ENCODE results near the gene CCDC88B. TPM values are rescaled to one million over a fixed set of nuclear protein-coding genes. Genes with fewer than 3 reads are reported as not detected.

CCDC88B gene
- total RNA-seq, 2 experiments from 2014 or later = 58.4 to 71.3 TPM

- H3K27ac Mint-ChIP-seq = no peak overlapping the region
- peaks cover 31% of the 10 kb centered on the region for H3K4me1 Mint-ChIP-seq
- POLR2A ChIA-PET = interaction anchor here (0.6 to 0.8 kb wide), 2 partner anchors 25 to 1531 kb away, joined by 3 to 5 read pairs; no protein-coding TSS in a partner anchor
- H3K9me3 Mint-ChIP-seq (ENCODE audit: low read depth) = no peaks in the 10 kb centered on the region
- no peaks in the 10 kb centered on the region for H3K27me3 Mint-ChIP-seq
- DNase-seq (peak; percentile 79), ATAC-seq (peak; percentile 34)
- H3K36me3 Mint-ChIP-seq (ENCODE audit: low read depth) = peaks cover 18% of the 10 kb centered on the region
- no peak overlapping the region for H3K4me3 Mint-ChIP-seq
- CTCF ChIA-PET = interaction anchor here (0.6 to 2.7 kb wide), 15 partner anchors 11 to 458 kb away, joined by 3 to 8 read pairs (median 3); partner anchors contain the start of genes ESRRA, PPP1R14B and PRDX5
- intact Hi-C loops (cut with DNase I, micrococcal nuclease) = loop anchor here (5.0 kb wide), 2 partner anchors 39 to 296 kb away; partner anchors contain the start of genes PRDX5 (in 1 of the 2) and TRMT112 (in 1 of the 2)
Observed at GRCh38 chr11:64356498-64357411, 16.8 kb downstream of the CCDC88B start.

- CTCF ChIA-PET = interaction anchor here (0.6 to 2.7 kb wide), 6 partner anchors 10 to 113 kb away, joined by 3 to 8 read pairs (median 5); partner anchors contain the start of gene ESRRA
- Mint-ChIP-seq H3K4me1 (peaks cover 36% of the 10 kb centered on the region), H3K27me3 (no peaks in the 10 kb centered on the region), H3K36me3 (ENCODE audit: low read depth) (peaks cover 25% of the 10 kb centered on the region), H3K27ac (peak overlapping the region; percentile 56), H3K4me3 (peak overlapping the region; percentile 58), H3K9me3 (ENCODE audit: low read depth) (no peaks in the 10 kb centered on the region)
- no peak for ATAC-seq
- intact Hi-C loops (cut with DNase I, micrococcal nuclease) = loop anchor here (5.0 kb wide), 2 partner anchors 40 to 295 kb away; partner anchors contain the start of genes PRDX5 (in 1 of the 2) and TRMT112 (in 1 of the 2)
- POLR2A ChIA-PET = interaction anchor here (0.6 kb wide), 1 partner anchor 615 kb away, joined by 4 read pairs; no protein-coding TSS in a partner anchor
- no peak for DNase-seq
Observed at GRCh38 chr11:64357446-64357845, 17.4 kb downstream of the CCDC88B start.

DNA sequence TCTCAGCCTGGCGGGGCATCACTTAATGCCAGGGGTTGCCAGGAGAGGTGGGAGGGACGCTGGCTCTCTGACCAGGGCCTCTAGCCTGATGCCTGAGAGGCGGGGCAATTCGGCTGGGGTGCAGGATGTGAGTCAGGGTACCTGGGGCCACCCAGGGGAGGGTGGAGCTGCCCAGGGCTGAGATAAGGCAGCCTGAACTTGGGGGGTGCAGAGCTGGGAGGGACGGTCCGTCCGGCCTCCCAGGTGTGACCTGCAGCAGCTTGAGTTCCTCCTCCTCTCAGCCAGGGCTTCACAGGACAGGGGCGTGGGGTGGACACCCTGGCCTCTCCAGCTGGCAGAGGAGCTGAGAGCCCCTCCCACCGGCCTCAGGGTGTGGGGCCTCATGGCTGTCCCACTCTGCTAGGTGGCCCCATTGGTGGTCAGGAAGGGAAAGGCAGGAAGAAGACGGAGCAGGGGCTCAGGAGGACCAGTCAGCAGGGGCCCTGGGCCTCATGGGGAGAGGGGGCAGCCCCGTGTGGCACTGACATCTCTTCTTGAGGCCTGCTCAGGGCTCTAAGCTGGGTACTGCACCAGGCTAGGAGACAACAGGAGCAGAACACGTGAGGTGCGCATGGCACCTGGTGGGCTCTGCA, 18.0 kb downstream of the CCDC88B start:
- Mint-ChIP-seq H3K36me3 (ENCODE audit: low read depth) (peaks cover 28% of the 10 kb centered on the region), H3K4me1 (peaks cover 36% of the 10 kb centered on the region), H3K4me3 (peak overlapping the region; percentile 58), H3K9me3 (ENCODE audit: low read depth) (no peaks in the 10 kb centered on the region), H3K27me3 (no peaks in the 10 kb centered on the region), H3K27ac (peak overlapping the region; percentile 56)
- ChIA-PET POLR2A (interaction anchor here (0.6 kb wide), 1 partner anchor 615 kb away, joined by 4 read pairs; no protein-coding TSS in a partner anchor), CTCF (interaction anchor here (0.6 to 2.7 kb wide), 4 partner anchors 41 to 91 kb away, joined by 3 to 8 read pairs (median 6); partner anchors contain the start of gene ESRRA)
- ATAC-seq (peak; percentile 74), DNase-seq (peak; percentile 83)
- intact Hi-C loops (cut with DNase I, micrococcal nuclease) = loop anchor here (2.0 to 5.0 kb wide), 6 partner anchors 15 to 419 kb away; partner anchors contain the start of genes PRDX5 (in 1 of the 2) and TRMT112 (in 1 of the 2)

GRCh38 chr11:64358536-64358906, 18.5 kb downstream of the CCDC88B start:
- H3K27ac Mint-ChIP-seq = no peak overlapping the region
- peak overlapping the region; percentile 58 for H3K4me3 Mint-ChIP-seq
- H3K36me3 Mint-ChIP-seq (ENCODE audit: low read depth) = peaks cover 30% of the 10 kb centered on the region
- H3K27me3 Mint-ChIP-seq = no peaks in the 10 kb centered on the region
- intact Hi-C loops (cut with DNase I, micrococcal nuclease) = loop anchor here (2.0 to 5.0 kb wide), 6 partner anchors 16 to 418 kb away; partner anchors contain the start of genes PRDX5 (in 1 of the 2) and TRMT112 (in 1 of the 2)
- H3K4me1 Mint-ChIP-seq = peaks cover 36% of the 10 kb centered on the region
- DNase-seq (no peak), ATAC-seq (no peak)
- no peaks in the 10 kb centered on the region for H3K9me3 Mint-ChIP-seq (ENCODE audit: low read depth)
- ChIA-PET POLR2A (no interaction called here), CTCF (interaction anchor here (1.1 to 2.7 kb wide), 3 partner anchors 54 to 91 kb away, joined by 3 to 8 read pairs (median 8); partner anchors contain the start of gene ESRRA)

- peaks cover 36% of the 10 kb centered on the region for H3K4me1 Mint-ChIP-seq
- ChIA-PET POLR2A (interaction anchor here (1.0 kb wide), 1 partner anchor 9 kb away, joined by 3 read pairs; no protein-coding TSS in a partner anchor), CTCF (interaction anchor here (0.6 to 2.7 kb wide), 2 partner anchors 55 to 90 kb away, joined by 4 to 8 read pairs; partner anchors contain the start of gene ESRRA)
- peaks cover 30% of the 10 kb centered on the region for H3K36me3 Mint-ChIP-seq (ENCODE audit: low read depth)
- peak within 1 kb of the TSS; percentile 56 for H3K27ac Mint-ChIP-seq
- H3K4me3 Mint-ChIP-seq = peak within 1 kb of the TSS; percentile 85
- intact Hi-C loops (cut with DNase I, micrococcal nuclease) = loop anchor here (1.0 to 5.0 kb wide), 11 partner anchors 16 to 418 kb away; partner anchors contain the start of genes PRDX5 (in 2 of the 2), ESRRA (in 1 of the 2), GPR137 (in 1 of the 2) and NRXN2 (in 1 of the 2)
- H3K27me3 Mint-ChIP-seq = no peaks in the 10 kb centered on the region
- no peaks in the 10 kb centered on the region for H3K9me3 Mint-ChIP-seq (ENCODE audit: low read depth)
- DNase-seq = peak; percentile 80
- ATAC-seq = peak; percentile 69
Observed at GRCh38 chr11:64358907-64359711, 19.1 kb downstream of the CCDC88B start, which contains the start of gene RPS6KA4. RPS6KA4 (plus strand) TSS chr11:64359162; CDS start chr11:64359236, 74 bp downstream.

GRCh38 chr11:64359712-64360445, 19.9 kb downstream of the CCDC88B start:
- H3K27ac Mint-ChIP-seq = peak overlapping the region; percentile 47
- ATAC-seq (peak; percentile 18), DNase-seq (peak; percentile 63)
- ChIA-PET POLR2A (interaction anchor here (1.0 kb wide), 1 partner anchor 9 kb away, joined by 3 read pairs; no protein-coding TSS in a partner anchor), CTCF (interaction anchor here (0.6 to 1.2 kb wide), 4 partner anchors 11 to 89 kb away, joined by 3 to 5 read pairs (median 4); partner anchors contain the start of gene PRDX5)
- peak overlapping the region; percentile 85 for H3K4me3 Mint-ChIP-seq
- H3K27me3 Mint-ChIP-seq = no peaks in the 10 kb centered on the region
- peaks cover 36% of the 10 kb centered on the region for H3K4me1 Mint-ChIP-seq
- H3K9me3 Mint-ChIP-seq (ENCODE audit: low read depth) = no peaks in the 10 kb centered on the region
- intact Hi-C loops (cut with DNase I, micrococcal nuclease) = loop anchor here (1.0 to 5.0 kb wide), 11 partner anchors 17 to 417 kb away; partner anchors contain the start of genes PRDX5 (in 2 of the 2), ESRRA (in 1 of the 2), GPR137 (in 1 of the 2) and NRXN2 (in 1 of the 2)
- peaks cover 33% of the 10 kb centered on the region for H3K36me3 Mint-ChIP-seq (ENCODE audit: low read depth)

- no peaks in the 10 kb centered on the region for H3K9me3 Mint-ChIP-seq (ENCODE audit: low read depth)
- no peak for ATAC-seq
- peak overlapping the region; percentile 47 for H3K27ac Mint-ChIP-seq
- H3K4me1 Mint-ChIP-seq = peaks cover 31% of the 10 kb centered on the region
- peaks cover 38% of the 10 kb centered on the region for H3K36me3 Mint-ChIP-seq (ENCODE audit: low read depth)
- CTCF ChIA-PET = interaction anchor here (0.6 to 1.2 kb wide), 5 partner anchors 11 to 643 kb away, joined by 3 to 8 read pairs (median 4); partner anchors contain the start of gene PRDX5
- POLR2A ChIA-PET = no interaction called here
- intact Hi-C loops (cut with DNase I, micrococcal nuclease) = no loop called here
- H3K27me3 Mint-ChIP-seq = no peaks in the 10 kb centered on the region
- peak overlapping the region; percentile 85 for H3K4me3 Mint-ChIP-seq
- DNase-seq = no peak
Observed at GRCh38 chr11:64360448-64360921, 20.5 kb downstream of the CCDC88B start.

DNA sequence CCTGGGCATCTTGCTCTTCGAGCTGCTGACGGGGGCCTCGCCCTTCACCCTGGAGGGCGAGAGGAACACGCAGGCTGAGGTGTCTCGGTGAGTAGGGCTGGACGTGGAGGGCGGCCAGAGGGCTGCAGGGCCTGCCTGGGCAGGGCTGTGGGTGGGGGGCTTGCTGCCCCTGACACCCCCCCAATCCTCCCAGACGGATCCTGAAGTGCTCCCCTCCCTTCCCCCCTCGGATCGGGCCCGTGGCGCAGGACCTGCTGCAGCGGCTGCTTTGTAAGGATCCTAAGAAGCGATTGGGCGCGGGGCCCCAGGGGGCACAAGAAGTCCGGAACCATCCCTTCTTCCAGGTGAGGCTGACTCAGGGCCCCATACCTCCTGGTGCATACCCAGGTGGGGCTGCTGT, 21.7 kb downstream of the CCDC88B start:
- Mint-ChIP-seq H3K4me3 (no peak overlapping the region), H3K27ac (no peak overlapping the region), H3K9me3 (ENCODE audit: low read depth) (no peaks in the 10 kb centered on the region), H3K4me1 (peaks cover 28% of the 10 kb centered on the region), H3K36me3 (ENCODE audit: low read depth) (peaks cover 46% of the 10 kb centered on the region), H3K27me3 (no peaks in the 10 kb centered on the region)
- intact Hi-C loops (cut with DNase I, micrococcal nuclease) = no loop called here
- CTCF ChIA-PET = interaction anchor here (1.2 kb wide), 1 partner anchor 284 kb away, joined by 8 read pairs; no protein-coding TSS in a partner anchor
- DNase-seq (no peak), ATAC-seq (no peak)
- POLR2A ChIA-PET = no interaction called here

- Mint-ChIP-seq H3K27me3 (no peaks in the 10 kb centered on the region), H3K27ac (no peak overlapping the region), H3K4me1 (peaks cover 27% of the 10 kb centered on the region), H3K4me3 (no peak overlapping the region), H3K9me3 (ENCODE audit: low read depth) (no peaks in the 10 kb centered on the region), H3K36me3 (ENCODE audit: low read depth) (peaks cover 47% of the 10 kb centered on the region)
- ChIA-PET POLR2A (no interaction called here), CTCF (no interaction called here)
- ATAC-seq (no peak), DNase-seq (no peak)
- intact Hi-C loops (cut with DNase I, micrococcal nuclease) = no loop called here
Observed at GRCh38 chr11:64362339-64362738, 22.3 kb downstream of the CCDC88B start.
